LNCAP (cell line): ENCODE results near the gene MPPE1.

ENCODE experiments used
- CTCF ChIP-seq: fragments of 450-650 bp; IDR thresholded peaks from 2 replicates; pipeline ENCODE4 v1.5.1; 2017; ENCODE audit warnings: mild to moderate bottlenecking

The MPPE1 gene

GRCh38 chr18:11906926-11907874 is 917 bp downstream of the MPPE1 start:
- TF ChIP-seq CTCF: no peak

- TF ChIP-seq CTCF: no peak
Measured at GRCh38 chr18:11906176-11906575, 1.9 kb downstream of the MPPE1 start.

- no peak for TF ChIP-seq CTCF
Measured at GRCh38 chr18:11905613-11906012, 2.5 kb downstream of the MPPE1 start.

- TF ChIP-seq CTCF: no peak
Measured at GRCh38 chr18:11902522-11903292, 5.4 kb downstream of the MPPE1 start.

GRCh38 chr18:11901826-11902438 is 6.2 kb downstream of the MPPE1 start:
- no peak for TF ChIP-seq CTCF

- no peak for TF ChIP-seq CTCF
Measured at GRCh38 chr18:11899063-11899462, 9.1 kb downstream of the MPPE1 start.

- no peak for TF ChIP-seq CTCF
Measured at GRCh38 chr18:11897781-11898180, 10.3 kb downstream of the MPPE1 start.
